GM18858 (cell line): ENCODE results near the gene GALC.

Experiments
- ATAC-seq: cut with Tn5 transposase; IDR thresholded peaks from one replicate; pipeline ENCODE4 v1.9.1; 2021; ENCODE audit not compliant: unreplicated experiment

The GALC gene

GRCh38 chr14:87888136-87888999 lies 104.6 kb downstream of the GALC start:
- ATAC-seq = no peak

DNA sequence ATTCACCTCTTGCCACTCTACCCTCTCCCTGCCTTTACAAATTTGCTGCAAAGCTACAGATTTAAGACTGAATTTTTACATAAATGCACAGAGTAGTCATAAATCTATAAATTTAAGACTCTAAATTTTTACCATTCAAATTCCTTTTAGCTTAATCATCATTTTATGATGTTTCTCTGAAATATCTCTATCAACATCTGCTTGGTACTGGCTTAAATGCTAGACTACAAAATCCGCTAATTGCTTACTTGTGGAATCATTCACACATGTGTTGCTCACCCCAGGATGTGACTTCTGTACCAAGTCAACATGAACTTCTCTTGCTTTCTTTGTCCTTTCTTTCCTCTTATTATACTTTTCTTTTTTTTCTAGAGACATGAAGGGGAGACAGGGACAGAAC lies 109.2 kb downstream of the GALC start:
- ATAC-seq = no peak
